HL-60 (cell line): ENCODE results near the gene MAP4K5.

Source experiments
- DNase-seq, 2 experiments: peaks; one replicate each; pipeline ENCODE4 v3.0.0-alpha.2; 2010 to 2020; ENCODE audit warnings: low read depth in 1 of 2, low spot score in 1 of 2
- H3K27ac ChIP-seq: fragments of 250-450 bp; sonication (Bioruptor Pico); replicated peaks from 2 replicates; pipeline ENCODE4 v1.5.1; 2020; ENCODE audit warnings: mild to moderate bottlenecking, moderate library complexity
- H3K27me3 ChIP-seq: fragments of 250-450 bp; sonication (Bioruptor Pico); 2 replicates; pipeline ENCODE4 v1.5.1; 2021; ENCODE audit warnings: mild to moderate bottlenecking, moderate library complexity; ENCODE audit not compliant: insufficient read depth, poor library complexity, severe bottlenecking
- H3K4me3 ChIP-seq: replicated peaks from 2 replicates; pipeline ENCODE4 v1.5.1; 2011; ENCODE audit warnings: mild to moderate bottlenecking, control low read depth, low read length; ENCODE audit not compliant: insufficient read depth
- CTCF ChIP-seq: IDR thresholded peaks from one replicate; pipeline ENCODE4 v1.5.1; 2011; ENCODE audit warnings: low read length, control low read depth, inconsistent platforms; ENCODE audit not compliant: insufficient read depth
- GABPA ChIP-seq: IDR thresholded peaks from 2 replicates; pipeline ENCODE4 v1.6.1; 2012; ENCODE audit warnings: low read depth
- POLR2AphosphoS5 ChIP-seq: IDR thresholded peaks from 2 replicates; pipeline ENCODE4 v1.6.1; 2012; ENCODE audit warnings: low read depth
- REST ChIP-seq: IDR thresholded peaks from 2 replicates; pipeline ENCODE4 v1.6.1; 2012; ENCODE audit warnings: low read depth; ENCODE audit not compliant: insufficient replicate concordance
- SPI1 ChIP-seq: IDR thresholded peaks from 2 replicates; pipeline ENCODE4 v1.6.1; 2012; ENCODE audit warnings: low read depth, mild to moderate bottlenecking, borderline replicate concordance
- long read RNA-seq: library from polyadenylated mRNA; unstranded; transcript quantifications from one replicate; pipeline ENCODE4 v2.0.0, GENCODE V29; 2020

MAP4K5 gene
- long read RNA-seq, partial matches to known transcripts = 12 of 21 reads
- long read RNA-seq, other reads (novel, unspliced or antisense) = 9 of 21 reads

GRCh38 chr14:50532502-50533240 is at the start of gene MAP4K5:
Gene MAP4K5 (minus strand): TSS chr14:50532569. CDS start chr14:50532049, 520 bp downstream.
- peak within 1 kb of the TSS; percentile 91 for H3K4me3 ChIP-seq
- peak; percentile 62 to 86 for DNase-seq
- TF ChIP-seq REST = no peak
- TF ChIP-seq CTCF = peak; percentile 45
- TF ChIP-seq POLR2AphosphoS5 = peak; percentile 32; the same call in 1 of the 2 replicates
- H3K27ac ChIP-seq = peak within 1 kb of the TSS; percentile 86
- no peaks in the 10 kb centered on the region for H3K27me3 ChIP-seq

- TF ChIP-seq CTCF (no peak), REST (no peak), SPI1 (peak; percentile 19; the same call in 1 of the 2 replicates), GABPA (no peak), POLR2AphosphoS5 (no peak)
- Histone ChIP-seq H3K4me3 (no peak overlapping the region), H3K27ac (no peak overlapping the region), H3K27me3 (no peaks in the 10 kb centered on the region)
- DNase-seq = peak in 1 of 2 experiments; percentile 23
Measured at GRCh38 chr14:50578433-50578832, 46.1 kb upstream of the MAP4K5 start.

DNA sequence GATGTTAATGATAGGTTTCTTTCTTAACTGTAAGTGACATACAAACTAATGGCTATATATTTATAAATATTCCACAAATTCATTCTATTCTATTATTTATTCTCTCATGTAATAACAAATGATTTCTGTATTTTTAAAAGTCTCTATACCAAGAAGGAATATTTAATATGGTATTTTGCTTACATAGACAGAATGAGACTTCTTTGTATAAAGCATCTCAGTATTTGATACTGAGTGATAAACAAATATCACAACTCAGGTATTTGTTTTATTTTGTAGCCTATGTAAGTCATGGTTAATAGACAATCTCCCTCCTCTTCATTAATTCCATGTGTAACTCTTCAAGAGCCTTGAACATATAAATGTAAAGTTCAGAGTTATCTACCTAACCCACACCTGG is 45.6 kb upstream of the MAP4K5 start:
- TF ChIP-seq REST = no peak
- TF ChIP-seq CTCF = no peak
- no peak for TF ChIP-seq GABPA
- TF ChIP-seq SPI1 = no peak
- no peak for TF ChIP-seq POLR2AphosphoS5
- H3K27ac ChIP-seq = no peak overlapping the region
- DNase-seq = no peak

More for the DNA sequence above, 45.6 kb upstream of the MAP4K5 start:
- Histone ChIP-seq H3K4me3 (no peak overlapping the region), H3K27me3 (no peaks in the 10 kb centered on the region)
